GM18858 (cell line): ENCODE data around the gene SSR3.
"Not testable (repeated sequence)": the region's sequence is repeated elsewhere in the genome, so short reads cannot be mapped to it uniquely, and the experiment has no call there.

Source experiments
- ATAC-seq: cut with Tn5 transposase; IDR thresholded peaks from one replicate; pipeline ENCODE4 v1.9.1; 2021; ENCODE audit not compliant: unreplicated experiment

SSR3 gene

DNA sequence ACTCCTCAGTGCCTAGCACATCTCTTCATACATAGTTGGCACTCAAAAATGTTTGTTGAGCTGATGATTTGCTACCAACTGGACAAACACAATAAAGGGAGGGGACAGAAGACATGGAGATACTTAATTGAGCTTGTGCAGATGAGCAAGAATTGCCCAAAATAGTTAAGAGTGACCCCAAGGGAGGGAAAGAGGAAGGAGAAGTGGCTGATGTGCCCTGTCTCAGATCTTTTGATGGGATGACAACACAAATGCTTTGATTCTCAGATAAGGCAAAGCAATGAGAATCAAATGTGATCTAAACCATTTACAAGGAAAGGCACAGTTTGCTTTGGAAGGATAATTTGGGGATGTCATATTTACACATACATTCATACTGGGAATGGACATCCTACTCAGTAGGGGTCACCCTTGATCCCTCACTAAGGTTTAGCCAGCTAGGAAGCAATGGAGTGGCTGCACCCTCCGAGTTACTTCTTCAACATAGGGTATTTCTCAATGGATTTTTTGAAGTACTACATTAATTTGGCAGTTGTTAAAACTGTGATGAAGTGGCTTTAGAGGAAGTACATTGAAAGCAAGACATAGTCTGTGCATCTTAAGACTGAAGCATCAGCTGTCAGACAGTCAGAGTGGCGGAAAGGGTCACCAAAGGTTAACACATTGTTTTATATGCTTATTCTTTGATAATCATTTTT lies 21.9 kb upstream of the SSR3 start:
- no peak for ATAC-seq

DNA sequence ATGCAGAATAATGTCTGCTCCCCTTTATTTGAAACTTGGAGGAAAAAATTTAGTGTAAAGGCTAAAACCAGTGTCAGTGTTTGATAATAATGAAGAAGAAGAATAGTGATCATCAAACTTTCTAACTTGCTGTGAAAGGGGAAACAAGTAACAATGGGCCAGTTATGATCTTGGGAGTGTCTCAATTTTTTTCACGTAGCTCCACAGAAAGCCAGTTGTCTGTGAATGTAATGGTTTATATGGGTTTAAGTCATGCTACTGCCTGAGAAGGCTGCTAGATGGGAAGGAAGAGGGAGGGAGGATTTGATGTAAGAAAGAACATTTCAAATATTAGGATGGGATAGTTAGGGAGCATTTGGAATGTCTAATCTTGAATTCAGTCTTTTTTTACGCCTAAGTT lies 21.1 kb upstream of the SSR3 start:
- ATAC-seq, result no peak

DNA sequence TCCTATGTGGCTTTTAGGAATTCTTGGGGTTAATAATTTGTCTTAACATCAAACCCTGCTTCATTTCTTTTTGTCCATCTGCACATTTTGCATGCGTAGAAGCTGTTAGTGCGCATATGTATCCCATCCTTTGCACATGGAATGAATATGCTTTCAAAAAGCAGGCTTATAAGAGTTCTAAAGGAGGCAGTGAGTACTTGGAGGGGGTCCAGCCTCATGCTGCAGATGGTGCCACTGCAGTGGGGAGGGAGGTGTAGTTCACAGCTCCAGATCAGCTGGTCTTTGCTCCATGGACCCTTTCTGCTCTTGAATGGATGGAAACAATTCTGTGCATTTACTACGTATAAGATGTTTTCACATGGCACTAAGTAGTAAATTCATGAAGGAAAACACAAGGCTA lies 20.7 kb upstream of the SSR3 start:
- no peak for ATAC-seq

DNA sequence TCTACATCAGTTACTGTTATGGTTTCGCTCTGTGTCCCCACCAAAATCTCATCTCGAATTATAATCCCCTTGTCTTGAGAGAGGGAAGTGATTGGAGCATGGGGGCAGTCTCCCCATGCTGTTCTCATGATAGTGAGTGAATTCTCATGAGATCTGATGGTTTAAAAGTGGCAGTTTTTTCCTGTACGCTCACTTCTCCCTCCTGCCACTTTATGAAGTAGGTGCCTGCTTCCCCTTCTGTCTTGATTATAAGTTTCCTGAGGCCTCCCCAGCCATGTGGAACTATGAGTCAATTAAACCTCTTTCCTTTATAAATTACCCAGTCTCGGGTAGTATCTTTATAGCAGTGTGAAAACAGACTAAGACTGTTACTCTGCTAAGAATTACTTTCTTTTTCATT lies 15.0 kb upstream of the SSR3 start:
- ATAC-seq, result not testable (repeated sequence)

DNA sequence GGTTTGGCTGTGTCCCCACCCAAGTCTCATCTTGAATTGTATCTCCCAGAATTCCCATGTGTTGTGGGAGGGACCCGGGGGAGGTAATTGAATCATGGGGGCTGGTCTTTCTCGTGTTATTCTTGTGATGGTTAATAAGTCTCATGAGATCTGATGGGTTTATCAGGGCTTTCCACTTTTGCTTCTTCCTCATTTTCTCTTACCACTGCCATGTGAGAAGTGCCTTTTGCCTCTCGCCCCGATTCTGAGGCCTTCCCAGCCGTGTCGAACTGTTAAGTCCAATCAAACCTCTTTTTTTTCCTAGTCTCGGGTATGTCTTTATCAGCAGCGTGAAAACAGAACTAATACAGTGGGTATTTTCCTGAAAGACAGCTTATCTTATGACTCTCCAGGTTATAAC lies 14.1 kb upstream of the SSR3 start:
- not testable (repeated sequence) for ATAC-seq

DNA sequence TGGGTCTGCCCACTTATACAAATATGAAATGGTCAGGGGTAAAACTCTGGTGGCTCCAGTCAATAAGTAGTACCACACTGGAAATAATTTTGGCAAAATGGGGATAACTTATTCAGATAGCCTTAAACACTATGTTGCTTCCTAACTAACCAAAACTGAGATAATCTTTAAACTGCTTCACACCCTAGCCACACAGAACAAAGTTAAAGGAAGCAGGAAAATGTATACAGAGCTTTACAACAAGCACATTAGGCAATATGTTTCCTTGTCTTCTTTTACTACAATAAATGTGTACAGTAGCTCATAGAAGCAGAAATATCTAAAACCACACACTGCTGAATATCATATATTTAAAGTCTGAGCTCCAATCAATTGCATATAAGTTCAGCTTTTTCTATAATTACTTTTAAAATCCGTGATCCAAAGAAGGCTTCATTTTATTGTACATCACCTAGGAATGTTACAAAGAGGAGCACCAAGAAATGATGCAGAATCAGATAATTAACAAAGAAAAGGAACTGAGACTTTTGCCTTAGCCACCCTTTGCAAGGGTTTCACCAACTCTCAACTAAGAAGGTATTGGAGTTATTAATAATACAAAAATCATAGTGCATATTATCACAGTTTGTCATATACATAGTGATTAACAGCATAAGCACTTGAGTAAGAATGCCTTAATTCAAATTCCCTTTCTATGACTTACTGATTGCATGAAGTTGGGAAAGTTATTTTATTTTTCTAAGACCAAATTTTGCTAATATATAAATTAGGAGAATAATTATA lies 9.2 kb upstream of the SSR3 start:
- ATAC-seq, result no peak

DNA sequence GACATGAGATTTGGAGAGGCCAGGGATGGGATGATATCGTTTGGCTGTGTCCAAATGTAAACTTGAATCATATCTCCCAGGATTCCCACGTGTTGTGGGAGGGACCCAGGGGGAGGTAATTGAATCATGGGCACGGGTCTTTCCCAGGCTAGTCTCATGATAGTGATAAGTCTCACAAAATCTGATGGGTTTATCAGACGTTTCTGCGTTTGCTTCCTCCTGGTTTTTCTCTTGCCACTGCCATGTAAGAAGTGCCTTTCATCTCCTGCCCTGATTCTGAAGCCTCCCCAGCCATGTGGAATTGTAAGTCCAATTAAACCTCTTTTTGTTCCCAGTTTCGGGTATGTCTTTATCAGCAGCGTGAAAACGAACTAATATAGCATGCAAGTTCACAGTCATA lies 7.6 kb upstream of the SSR3 start:
- ATAC-seq, result not testable (repeated sequence)

DNA sequence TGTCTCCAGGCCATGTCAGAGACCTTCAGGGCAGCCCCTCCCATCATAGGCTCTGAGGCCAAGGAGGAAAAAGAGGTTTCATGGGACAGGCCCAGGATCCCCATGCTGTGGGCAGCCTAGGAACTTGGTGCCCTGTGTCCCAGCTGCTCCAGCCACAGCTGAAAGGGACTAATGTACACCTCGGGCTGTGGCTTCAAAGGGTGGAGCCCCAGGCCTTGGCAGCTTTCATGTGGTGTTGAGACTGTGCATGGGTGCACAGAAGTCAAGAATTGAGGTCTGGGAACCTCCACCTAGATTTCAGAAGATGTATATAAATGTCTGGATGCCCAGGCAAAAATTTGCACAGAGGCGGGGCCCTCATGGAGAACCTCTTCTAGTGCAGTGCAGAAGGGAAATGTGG lies 6.6 kb upstream of the SSR3 start:
- ATAC-seq, result no peak

DNA sequence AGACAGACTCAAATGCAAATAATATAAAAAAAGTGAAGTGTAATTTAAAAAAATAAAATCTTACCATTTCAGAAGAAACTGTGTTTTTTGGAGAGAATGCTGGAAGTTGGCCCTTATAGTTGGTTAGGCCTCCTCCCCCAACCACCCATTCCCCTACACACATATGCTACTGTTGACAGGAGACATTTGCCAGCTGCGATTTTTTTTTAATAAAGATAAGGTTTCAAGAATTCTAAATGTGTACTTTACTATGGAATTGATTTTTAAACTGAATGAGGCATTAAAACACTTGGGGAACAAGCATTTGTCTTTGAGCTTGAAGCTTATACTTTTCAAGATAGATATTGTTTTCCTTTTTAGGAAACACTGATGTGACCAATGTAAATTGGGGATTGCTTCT lies 4.4 kb upstream of the SSR3 start:
- ATAC-seq, result no peak

DNA sequence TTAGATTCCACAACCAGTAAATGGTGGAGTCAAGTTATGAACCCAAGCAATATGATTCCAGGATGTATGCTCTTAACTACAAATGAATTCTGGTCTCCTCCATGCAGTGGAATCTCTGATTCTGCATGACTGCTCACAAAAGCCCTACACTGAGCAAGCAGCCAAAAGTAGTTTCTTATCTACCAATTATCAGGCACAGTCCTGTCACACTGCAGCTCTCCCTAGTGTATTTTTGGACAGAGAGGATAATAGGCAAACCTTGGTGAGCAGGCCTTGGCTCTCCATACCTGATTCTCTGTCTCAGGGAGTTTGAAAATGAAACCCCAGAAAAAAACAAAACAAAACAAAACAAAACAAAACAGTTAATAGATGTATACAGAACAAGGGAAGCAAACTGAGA lies 3.5 kb upstream of the SSR3 start:
- ATAC-seq, result no peak

DNA sequence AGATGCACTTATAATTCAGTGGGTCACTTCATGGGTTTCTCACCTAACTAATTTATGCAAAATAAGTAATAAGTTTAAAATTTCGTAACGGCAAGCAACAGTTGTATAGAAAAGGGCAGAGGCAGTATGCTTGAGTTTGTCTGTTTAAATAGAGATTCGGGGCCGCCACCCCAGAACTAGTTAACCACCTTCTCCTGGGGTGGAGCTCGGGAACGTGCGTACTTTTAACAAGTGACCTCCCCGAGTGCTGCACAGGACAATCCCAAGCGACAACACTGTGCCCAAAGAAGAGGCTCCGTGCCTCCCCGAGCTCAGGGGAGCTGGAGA lies 439 bp downstream of the SSR3 start:
- no peak for ATAC-seq

DNA sequence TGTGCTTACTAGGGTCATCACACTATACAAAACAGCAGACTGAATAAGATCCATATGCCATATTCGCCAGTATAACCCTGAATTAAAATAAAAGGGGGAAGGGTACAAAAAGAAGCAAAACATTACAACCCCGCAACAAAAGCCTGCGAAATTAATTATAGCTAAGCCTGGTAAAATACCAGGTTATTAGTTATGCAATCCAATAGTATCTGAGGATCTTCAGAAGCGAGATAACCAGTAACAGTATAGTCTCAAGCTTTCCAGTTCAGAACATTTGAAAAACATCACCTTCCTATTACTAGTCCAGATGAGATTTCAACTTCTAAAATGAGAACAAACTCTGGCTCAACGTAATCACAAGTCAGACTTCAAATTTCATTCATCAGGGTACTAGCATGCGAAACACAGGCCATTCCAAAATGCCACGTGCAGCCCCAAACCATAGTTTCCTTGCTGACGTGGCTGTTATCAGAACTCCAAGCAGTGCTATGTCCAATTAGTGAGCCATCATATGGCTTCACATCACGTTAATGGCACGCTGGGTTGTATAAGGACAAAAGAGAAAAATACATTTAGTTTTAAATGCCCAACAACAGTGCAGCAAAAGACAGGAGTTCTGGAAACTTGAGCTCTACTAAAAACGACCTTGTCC lies 1.1 kb downstream of the SSR3 start:
- ATAC-seq, result no peak

DNA sequence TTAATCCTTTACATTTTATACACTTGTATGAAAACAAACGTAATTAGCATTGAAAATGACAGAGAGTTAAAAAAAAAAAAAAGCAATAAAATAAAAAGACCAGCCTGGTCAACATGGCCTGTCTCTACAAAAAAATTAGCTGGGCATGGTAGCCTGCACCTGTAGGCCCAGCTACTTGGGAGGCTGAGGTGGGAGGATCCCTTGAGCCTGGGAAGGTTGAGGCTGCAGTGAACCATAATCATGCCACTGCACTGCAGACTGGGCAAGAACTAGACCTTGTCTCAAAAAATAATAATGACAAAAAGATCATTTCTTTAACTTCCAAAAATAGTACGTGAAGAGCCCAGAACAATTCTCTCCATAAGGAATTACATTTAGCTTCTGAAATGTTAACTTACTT lies 1.9 kb downstream of the SSR3 start:
- ATAC-seq, result no peak

DNA sequence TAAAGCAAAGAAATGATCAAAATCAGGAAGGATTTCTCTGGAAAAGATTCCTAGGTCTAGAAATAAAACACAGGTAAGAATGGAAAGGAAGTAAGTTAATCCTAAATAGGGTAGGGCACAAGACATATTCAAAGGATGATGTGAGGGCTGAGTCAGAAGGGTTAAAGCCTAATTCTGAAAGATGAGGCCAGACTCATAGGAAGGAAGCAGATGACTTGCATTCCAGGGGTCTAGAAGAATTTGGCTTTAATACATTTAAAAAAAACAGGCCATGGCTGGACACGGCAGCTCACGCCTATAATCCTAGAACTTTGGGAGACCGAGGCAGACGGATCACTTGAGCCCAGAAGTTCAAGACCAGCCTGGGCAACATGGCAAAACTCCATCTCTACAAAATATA lies 3.2 kb downstream of the SSR3 start:
- ATAC-seq, result no peak

DNA sequence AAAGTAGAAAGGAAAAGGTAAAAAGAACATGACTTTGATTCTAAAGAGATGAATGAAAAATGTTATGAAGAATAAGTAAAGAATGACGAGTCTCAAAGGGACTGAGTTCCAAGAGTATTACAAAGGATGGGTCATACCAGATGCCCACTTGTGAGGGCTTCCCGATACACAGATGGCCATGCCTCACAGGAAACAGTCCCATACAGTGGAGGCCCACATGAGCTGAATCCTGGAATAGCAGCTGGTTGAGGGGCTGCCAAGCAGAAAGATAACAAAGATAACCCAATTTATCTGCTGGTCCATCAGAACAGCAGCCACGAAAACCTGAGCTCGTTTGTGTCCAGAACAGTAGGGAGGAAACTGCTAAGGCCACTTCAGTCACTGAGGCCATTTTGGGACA lies 3.7 kb downstream of the SSR3 start:
- ATAC-seq, result no peak

DNA sequence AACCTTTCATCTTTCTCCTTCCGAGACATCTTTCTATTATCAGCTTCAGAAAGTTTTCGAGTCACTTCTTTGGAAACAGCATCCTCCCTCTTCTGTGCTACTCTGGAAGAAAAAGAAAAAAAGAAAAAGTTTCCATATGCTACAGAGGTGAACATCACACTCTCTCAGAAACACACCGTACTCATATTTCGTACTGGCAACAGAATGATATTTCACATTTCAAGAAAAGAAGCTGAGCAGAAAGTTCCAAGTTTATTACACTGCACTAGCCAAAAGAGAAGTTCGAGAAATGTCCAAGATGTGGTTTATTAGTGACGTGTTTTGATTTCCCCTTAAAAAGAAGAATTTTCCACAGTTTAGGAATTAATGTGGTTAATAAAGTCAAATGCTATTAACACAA lies 6.0 kb downstream of the SSR3 start:
- ATAC-seq, result no peak

DNA sequence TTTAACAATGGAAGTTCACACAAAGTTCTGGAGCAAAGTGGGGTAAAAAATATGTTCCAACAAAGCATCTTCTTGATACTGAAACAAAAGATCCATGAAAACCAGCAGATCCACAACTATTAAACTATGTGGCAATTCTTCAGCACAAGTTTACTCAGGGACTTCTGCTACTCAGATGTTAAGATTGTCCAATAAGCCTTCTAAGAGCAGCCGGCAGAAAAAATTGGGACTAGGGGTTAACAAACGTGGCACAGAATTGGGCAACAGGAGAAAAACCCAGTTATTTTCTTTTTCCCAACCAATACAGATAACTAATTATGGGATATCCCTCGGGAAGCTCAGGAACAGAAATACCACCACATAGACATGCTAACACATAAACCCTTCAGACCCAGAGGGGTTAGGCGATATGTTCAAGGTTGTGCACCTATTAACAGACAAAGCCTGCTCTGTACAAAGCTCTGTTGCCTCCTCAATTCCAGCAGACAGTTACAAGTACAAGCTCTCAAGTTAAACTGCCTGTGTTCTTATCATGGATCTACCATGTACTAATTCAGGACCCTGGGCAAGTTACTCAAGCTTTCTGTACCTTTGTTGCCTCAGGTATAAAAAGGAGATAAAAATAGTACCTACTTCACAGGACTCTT lies 6.8 kb downstream of the SSR3 start:
- ATAC-seq, result no peak

DNA sequence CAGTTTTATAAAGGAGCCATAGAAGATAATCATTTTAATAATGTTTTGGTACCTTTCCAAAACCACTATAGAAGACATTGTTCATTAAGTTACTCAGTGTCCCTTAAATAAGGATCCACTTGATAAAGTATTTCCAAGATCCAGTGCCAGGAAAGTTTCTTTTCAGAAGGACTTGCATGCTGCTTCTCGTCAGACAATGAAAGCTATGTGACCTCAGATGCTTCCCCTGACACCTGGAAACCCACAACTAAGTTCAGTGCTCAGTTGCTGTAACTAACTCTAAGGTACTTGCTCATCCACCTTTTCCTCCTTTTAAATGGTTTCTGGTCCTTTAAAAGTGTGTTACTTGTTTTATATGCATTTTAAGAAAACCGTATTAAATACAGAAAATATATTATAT lies 7.3 kb downstream of the SSR3 start:
- ATAC-seq, result no peak

DNA sequence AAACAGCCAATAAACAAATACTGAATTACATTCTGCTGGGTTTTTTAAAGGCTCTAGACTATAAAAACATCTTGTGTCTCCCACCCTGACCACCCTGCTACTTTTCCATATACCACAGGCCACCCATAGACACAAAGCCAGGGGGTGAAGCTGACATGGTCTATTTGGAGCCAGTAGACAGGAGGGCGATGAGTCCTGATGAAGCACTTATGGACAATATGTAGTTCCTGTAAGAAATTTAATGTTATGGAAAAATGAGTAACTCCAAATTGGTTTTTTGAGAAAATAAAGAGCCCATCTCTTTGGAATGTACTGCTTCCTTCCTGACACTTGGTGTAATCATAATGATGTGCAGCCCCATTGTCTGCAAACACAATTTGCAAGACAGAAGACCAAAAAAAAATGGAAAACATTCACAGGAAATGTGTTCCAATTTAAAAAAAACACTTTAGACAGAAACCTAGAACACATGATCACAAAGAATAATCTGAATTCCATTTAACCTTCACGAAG lies 11.8 kb downstream of the SSR3 start:
- no peak for ATAC-seq

DNA sequence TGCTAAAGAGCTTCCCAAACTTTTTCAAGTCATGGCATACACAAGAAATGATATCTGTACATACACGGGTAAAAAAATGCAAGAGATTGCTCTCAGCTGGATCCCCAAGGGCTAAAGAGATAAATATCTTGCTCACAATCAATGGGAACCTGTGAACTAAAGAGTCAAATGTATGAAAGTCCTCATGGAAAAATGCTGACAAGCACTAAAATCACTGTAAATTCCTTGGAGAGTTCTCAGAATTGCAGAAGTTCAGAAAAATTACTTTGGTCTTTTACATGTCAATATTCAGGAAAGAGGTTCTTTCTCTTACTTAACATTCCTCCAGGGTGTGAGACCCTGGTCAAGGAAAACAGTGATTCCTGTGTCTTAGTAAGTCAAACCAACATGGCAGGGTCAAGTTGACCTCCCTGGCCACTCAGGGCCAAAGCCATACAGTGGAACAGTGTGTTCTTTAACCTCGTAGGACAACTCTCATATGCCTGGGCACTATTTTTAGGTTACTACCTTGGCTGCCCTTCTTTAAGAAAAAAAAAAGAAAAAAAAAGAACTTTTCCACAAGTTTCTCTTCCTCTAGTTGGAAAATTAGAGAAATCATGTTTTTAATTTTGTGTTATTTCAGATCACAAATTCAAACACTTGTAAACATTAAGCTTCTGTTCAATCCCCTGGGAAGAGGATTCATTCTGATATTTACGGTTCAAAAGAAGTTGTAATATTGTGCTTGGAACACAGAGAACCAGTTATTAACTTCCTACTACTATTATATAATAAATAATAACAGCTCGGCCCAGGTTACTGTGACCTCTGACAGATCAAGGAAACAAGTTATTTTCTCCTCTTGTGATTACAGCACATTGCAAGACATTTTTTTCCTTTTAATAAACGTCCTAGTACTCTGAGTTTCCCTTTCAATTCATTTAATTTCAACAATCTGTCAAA lies 12.5 kb downstream of the SSR3 start:
- ATAC-seq, result no peak

DNA sequence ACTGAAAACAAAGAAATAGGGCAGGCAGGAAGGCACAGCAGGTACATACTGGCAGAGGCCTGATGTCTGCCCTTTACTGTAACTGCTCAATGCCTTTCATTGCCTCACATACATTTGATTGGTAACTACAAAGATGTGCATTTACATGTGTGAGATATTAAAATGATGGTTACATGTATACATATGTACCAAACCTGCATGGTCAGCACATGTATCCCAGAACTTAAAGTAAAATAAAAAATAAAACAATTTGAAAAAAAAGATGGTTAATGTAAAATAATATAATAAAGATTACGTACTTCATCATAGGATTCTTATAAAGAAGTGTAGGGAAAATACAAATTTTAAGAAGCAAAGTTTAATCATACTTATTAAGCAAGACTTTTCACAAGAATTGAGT lies 15.1 kb downstream of the SSR3 start:
- no peak for ATAC-seq
